Osteoblast (primary cell): ENCODE measurements around the gene SCPEP1. TPM values are rescaled to one million over a fixed set of nuclear protein-coding genes. Genes with fewer than 3 reads are reported as not detected.

ENCODE experiments used
- DNase-seq: peaks from one replicate; pipeline ENCODE4 v3.0.0; 2011; ENCODE audit warnings: low spot score, mixed read lengths; ENCODE audit not compliant: insufficient read length; ENCODE audit errors: missing footprints
- H2AFZ ChIP-seq: 2 replicates; pipeline ENCODE4 v1.6.0; 2011; ENCODE audit warnings: mild to moderate bottlenecking, low read length
- H3K27ac ChIP-seq: 2 replicates; pipeline ENCODE4 v1.5.1; 2011; ENCODE audit warnings: mild to moderate bottlenecking, low read depth, low read length, moderate library complexity
- H3K27me3 ChIP-seq: 2 replicates; pipeline ENCODE4 v1.6.0; 2012; ENCODE audit warnings: mild to moderate bottlenecking, control low read depth, inconsistent platforms, low read length, moderate library complexity; ENCODE audit not compliant: insufficient read depth
- H3K36me3 ChIP-seq: 2 replicates; pipeline ENCODE4 v1.5.1; 2011; ENCODE audit warnings: mild to moderate bottlenecking, low read length, control low read depth, moderate library complexity; ENCODE audit not compliant: insufficient read depth
- H3K4me1 ChIP-seq: 2 replicates; pipeline ENCODE4 v1.5.1; 2011; ENCODE audit warnings: mild to moderate bottlenecking, low read length, control low read depth, moderate library complexity; ENCODE audit not compliant: insufficient read depth
- H3K4me2 ChIP-seq: 2 replicates; pipeline ENCODE4 v1.6.0; 2011; ENCODE audit warnings: mild to moderate bottlenecking, low read length; ENCODE audit not compliant: insufficient read depth
- H3K4me3 ChIP-seq: fragments of 200-600 bp; sonication (generic); 3 replicates; pipeline ENCODE4 v1.5.1; 2012; ENCODE audit warnings: mild to moderate bottlenecking, low read length, inconsistent platforms; ENCODE audit not compliant: insufficient read depth
- H3K79me2 ChIP-seq: 2 replicates; pipeline ENCODE4 v1.6.0; 2012; ENCODE audit warnings: mild to moderate bottlenecking, low read length, control low read depth, inconsistent platforms; ENCODE audit not compliant: insufficient read depth
- H3K9me3 ChIP-seq: 2 replicates; pipeline ENCODE4 v1.5.1; 2011; ENCODE audit warnings: low read depth, low read length, control low read depth
- H4K20me1 ChIP-seq: 2 replicates; pipeline ENCODE4 v1.6.0; 2012; ENCODE audit warnings: mild to moderate bottlenecking, low read length, control low read depth; ENCODE audit not compliant: insufficient read depth
- CTCF ChIP-seq: IDR thresholded peaks from 2 replicates; pipeline ENCODE4 v1.5.1; 2011; ENCODE audit warnings: mild to moderate bottlenecking, low read depth, low read length, moderate library complexity; ENCODE audit errors: extremely low read depth
- total RNA-seq: library from RNA; depleted of rRNA; stranded (reverse); fragments of >200 nt; gene quantifications from 2 replicates; pipeline ENCODE4 v1.2.3, GENCODE V29; 2012

SCPEP1 gene
- total RNA-seq, 1 donor = 73.8 TPM

- no peak for TF ChIP-seq CTCF
- no peak for DNase-seq
- Histone ChIP-seq H3K27me3 (peaks cover 3% of the 10 kb centered on the region), H2AFZ (no peak overlapping the region), H4K20me1 (no peaks in the 10 kb centered on the region), H3K4me1 (no peaks in the 10 kb centered on the region), H3K36me3 (no peaks in the 10 kb centered on the region), H3K79me2 (no peaks in the 10 kb centered on the region), H3K27ac (no peak overlapping the region), H3K9me3 (no peaks in the 10 kb centered on the region), H3K4me2 (no peak overlapping the region), H3K4me3 (no peak overlapping the region)
Observed at GRCh38 chr17:57034807-57035754, 57.1 kb downstream of the SCPEP1 start.

- H3K27ac ChIP-seq = no peak overlapping the region
- no peaks in the 10 kb centered on the region for H3K4me1 ChIP-seq
- no peaks in the 10 kb centered on the region for H3K9me3 ChIP-seq
- H3K36me3 ChIP-seq = no peaks in the 10 kb centered on the region
- no peak for DNase-seq
- no peaks in the 10 kb centered on the region for H4K20me1 ChIP-seq
- no peaks in the 10 kb centered on the region for H3K79me2 ChIP-seq
- H3K4me2 ChIP-seq = no peak overlapping the region
- no peak overlapping the region for H3K4me3 ChIP-seq
- TF ChIP-seq CTCF = no peak
- H2AFZ ChIP-seq = no peak overlapping the region
- peaks cover 8% of the 10 kb centered on the region for H3K27me3 ChIP-seq
Observed at GRCh38 chr17:57035971-57036481, 58.1 kb downstream of the SCPEP1 start.

GRCh38 chr17:57037411-57037810 is 59.5 kb downstream of the SCPEP1 start:
- Histone ChIP-seq H3K36me3 (no peaks in the 10 kb centered on the region), H3K4me3 (no peak overlapping the region), H3K4me1 (no peaks in the 10 kb centered on the region), H3K9me3 (no peaks in the 10 kb centered on the region), H3K27me3 (peaks cover 8% of the 10 kb centered on the region), H3K79me2 (no peaks in the 10 kb centered on the region), H2AFZ (no peak overlapping the region), H3K27ac (no peak overlapping the region), H4K20me1 (no peaks in the 10 kb centered on the region), H3K4me2 (no peak overlapping the region)
- no peak for TF ChIP-seq CTCF
- DNase-seq = no peak

GRCh38 chr17:57038486-57038885 is 60.6 kb downstream of the SCPEP1 start:
- no peak for TF ChIP-seq CTCF
- Histone ChIP-seq H3K36me3 (no peaks in the 10 kb centered on the region), H4K20me1 (no peaks in the 10 kb centered on the region), H3K4me2 (no peak overlapping the region), H3K9me3 (no peaks in the 10 kb centered on the region), H3K79me2 (no peaks in the 10 kb centered on the region), H3K27ac (no peak overlapping the region), H3K27me3 (peaks cover 8% of the 10 kb centered on the region), H3K4me3 (no peak overlapping the region), H3K4me1 (no peaks in the 10 kb centered on the region), H2AFZ (no peak overlapping the region)
- no peak for DNase-seq
